ENCODE measurements around the gene DYNC1H1.
"Not testable (repeated sequence)": the region's sequence is repeated elsewhere in the genome, so short reads cannot be mapped to it uniquely, and the experiment has no call there.

Gene DYNC1H1

DNA sequence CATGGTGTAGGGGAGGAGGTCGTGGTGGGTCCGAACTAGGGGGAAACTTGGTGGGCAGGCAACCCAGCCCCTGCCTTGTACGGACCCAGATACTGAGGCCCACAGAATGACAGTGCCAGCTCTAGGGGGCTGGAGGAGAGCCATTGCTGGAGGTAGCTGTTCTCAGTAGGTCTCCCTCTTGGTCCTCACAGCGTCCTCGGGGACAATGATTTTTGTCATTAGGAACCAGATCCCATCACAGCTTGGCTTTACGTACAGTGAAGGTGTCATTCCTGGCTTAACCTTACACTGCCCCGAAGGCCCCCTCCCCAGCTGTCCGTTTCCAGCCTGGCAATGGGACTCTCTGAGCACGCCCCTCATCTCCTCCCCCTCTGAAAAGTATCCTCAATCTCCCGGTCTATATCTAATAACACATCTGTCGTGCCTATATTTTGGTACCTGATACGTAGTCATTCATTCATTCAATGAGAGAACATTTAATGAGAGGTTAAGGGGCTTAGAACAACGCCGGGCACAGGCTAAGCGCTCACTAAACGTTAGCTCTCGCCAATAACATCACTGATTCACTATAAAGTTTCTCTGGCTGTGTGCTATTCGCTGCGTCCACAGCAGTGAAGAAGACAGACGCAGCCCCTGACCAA is 597 bp upstream of the DYNC1H1 start:
- DNase-seq = no peak
- no peaks in the 10 kb centered on the region for H3K9me3 Mint-ChIP-seq
- H3K4me1 Mint-ChIP-seq = peaks cover 43% of the 10 kb centered on the region
- CTCF ChIA-PET = interaction anchor here (0.6 to 5.6 kb wide), 6 partner anchors 99 to 362 kb away, joined by 3 to 42 read pairs (median 4); no protein-coding TSS in a partner anchor
- H3K27ac Mint-ChIP-seq = peak overlapping the region; percentile 72
- H3K4me3 Mint-ChIP-seq = peak overlapping the region; percentile 57
- peaks cover 8% of the 10 kb centered on the region for H3K36me3 Mint-ChIP-seq
- H3K27me3 Mint-ChIP-seq = peaks cover 10% of the 10 kb centered on the region

- Mint-ChIP-seq H3K36me3 (peaks cover 16% of the 10 kb centered on the region), H3K9me3 (no peaks in the 10 kb centered on the region), H3K27ac (peak overlapping the region; percentile 92), H3K27me3 (peaks cover 10% of the 10 kb centered on the region), H3K4me1 (peaks cover 47% of the 10 kb centered on the region), H3K4me3 (peak overlapping the region; percentile 91)
- DNase-seq = peak; percentile 80
- CTCF ChIA-PET = interaction anchor here (1.4 to 2.3 kb wide), 3 partner anchors 194 to 353 kb away, joined by 4 to 5 read pairs (median 4); no protein-coding TSS in a partner anchor
Observed at GRCh38 chr14:101965181-101965544, 790 bp downstream of the DYNC1H1 start.

- Mint-ChIP-seq H3K9me3 (no peaks in the 10 kb centered on the region), H3K4me3 (peak overlapping the region; percentile 91), H3K4me1 (peaks cover 44% of the 10 kb centered on the region), H3K27ac (peak overlapping the region; percentile 92), H3K36me3 (peaks cover 20% of the 10 kb centered on the region), H3K27me3 (peaks cover 9% of the 10 kb centered on the region)
- CTCF ChIA-PET = interaction anchor here (1.4 to 2.3 kb wide), 3 partner anchors 195 to 352 kb away, joined by 4 to 5 read pairs (median 4); no protein-coding TSS in a partner anchor
- DNase-seq = no peak
Observed at GRCh38 chr14:101965770-101966722, 1.7 kb downstream of the DYNC1H1 start.

DNA sequence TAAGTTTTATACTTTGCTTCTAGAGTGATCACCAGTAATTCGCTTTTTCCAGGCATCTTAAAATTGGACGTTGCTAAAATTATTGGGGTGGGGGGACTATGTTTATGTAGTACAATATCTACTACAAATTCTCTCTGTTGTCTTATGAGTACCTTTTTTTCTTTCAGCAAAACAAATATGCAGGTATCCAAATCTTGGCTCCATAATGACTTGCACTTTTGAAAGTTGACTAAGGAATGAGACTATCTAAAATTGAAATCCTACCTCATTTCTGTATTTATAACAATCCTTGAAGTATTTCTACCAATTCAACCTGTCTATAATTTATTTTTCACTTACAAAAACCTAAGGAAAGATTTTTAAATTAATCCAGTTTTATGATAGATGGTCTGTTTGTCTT is 2.4 kb downstream of the DYNC1H1 start:
- no peak for DNase-seq
- Mint-ChIP-seq H3K4me1 (peaks cover 40% of the 10 kb centered on the region), H3K4me3 (peak overlapping the region; percentile 54), H3K9me3 (no peaks in the 10 kb centered on the region), H3K27me3 (peaks cover 5% of the 10 kb centered on the region), H3K36me3 (peaks cover 20% of the 10 kb centered on the region), H3K27ac (no peak overlapping the region)
- CTCF ChIA-PET = interaction anchor here (1.0 to 1.3 kb wide), 2 partner anchors 130 to 260 kb away, joined by 3 read pairs; no protein-coding TSS in a partner anchor

- Mint-ChIP-seq H3K36me3 (peaks cover 20% of the 10 kb centered on the region), H3K9me3 (no peaks in the 10 kb centered on the region), H3K4me1 (peaks cover 44% of the 10 kb centered on the region), H3K27me3 (no peaks in the 10 kb centered on the region), H3K27ac (no peak overlapping the region), H3K4me3 (no peak overlapping the region)
- CTCF ChIA-PET = interaction anchor here (0.8 to 2.2 kb wide), 3 partner anchors 9 to 197 kb away, joined by 3 to 5 read pairs (median 3); no protein-coding TSS in a partner anchor
- no peak for DNase-seq
Observed at GRCh38 chr14:101968186-101968585, 3.8 kb downstream of the DYNC1H1 start.

DNA sequence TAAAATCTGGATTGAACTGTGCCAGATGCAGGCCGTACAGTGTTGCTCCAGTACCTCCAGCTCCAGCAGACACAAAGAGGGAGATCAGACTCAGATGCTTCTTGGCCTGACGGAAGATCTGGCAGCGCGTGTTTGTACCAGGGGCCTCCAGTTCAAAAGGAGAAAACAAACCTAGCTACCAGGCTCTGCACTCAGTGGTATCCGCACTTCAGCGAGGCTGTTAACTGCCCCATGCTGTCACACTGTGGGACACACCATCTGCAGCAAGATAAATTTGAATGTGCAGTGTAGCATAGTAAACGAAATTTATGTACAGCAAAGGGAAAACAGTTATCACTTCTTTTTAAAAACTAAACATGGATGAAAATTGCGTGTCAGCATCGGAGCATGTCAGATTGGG is 5.1 kb downstream of the DYNC1H1 start:
- H3K27ac Mint-ChIP-seq = no peak overlapping the region
- no peak for DNase-seq
- no peak overlapping the region for H3K4me3 Mint-ChIP-seq
- H3K4me1 Mint-ChIP-seq = peaks cover 39% of the 10 kb centered on the region
- CTCF ChIA-PET = interaction anchor here (2.2 kb wide), 1 partner anchor 10 kb away, joined by 5 read pairs; no protein-coding TSS in a partner anchor
- H3K27me3 Mint-ChIP-seq = no peaks in the 10 kb centered on the region
- H3K36me3 Mint-ChIP-seq = peaks cover 20% of the 10 kb centered on the region
- no peaks in the 10 kb centered on the region for H3K9me3 Mint-ChIP-seq

DNA sequence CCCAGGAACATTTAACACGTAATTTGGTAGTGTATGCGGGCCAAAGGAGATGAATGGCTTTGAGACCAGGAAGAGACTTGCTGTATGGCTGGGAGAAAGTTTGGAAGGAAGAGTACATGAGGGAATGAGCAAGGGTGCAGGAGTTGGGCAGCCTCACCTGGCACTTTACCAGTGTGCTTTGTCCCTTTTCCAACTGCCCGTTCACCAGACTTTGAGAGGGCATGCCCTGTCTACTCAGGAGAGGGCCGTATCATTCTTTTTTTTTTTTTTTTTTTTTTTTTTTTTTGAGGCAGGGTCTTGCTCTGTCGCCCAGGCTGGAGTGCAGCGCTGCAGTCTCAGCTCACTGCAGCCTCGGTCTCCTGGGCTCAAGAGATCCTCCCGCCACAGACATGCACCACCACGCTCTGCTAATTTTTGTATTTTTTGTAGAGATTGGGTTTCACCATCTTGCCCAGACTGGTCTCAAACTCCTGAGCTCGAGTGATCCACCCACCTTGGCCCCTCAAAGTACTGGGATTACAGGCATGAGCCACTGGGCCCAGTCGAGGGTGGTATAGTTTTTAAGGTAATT is 6.5 kb downstream of the DYNC1H1 start:
- peaks cover 33% of the 10 kb centered on the region for H3K4me1 Mint-ChIP-seq
- DNase-seq = no peak
- H3K27me3 Mint-ChIP-seq = no peaks in the 10 kb centered on the region
- peaks cover 20% of the 10 kb centered on the region for H3K36me3 Mint-ChIP-seq
- no peaks in the 10 kb centered on the region for H3K9me3 Mint-ChIP-seq
- H3K4me3 Mint-ChIP-seq = no peak overlapping the region
- H3K27ac Mint-ChIP-seq = no peak overlapping the region
- CTCF ChIA-PET = no interaction called here

- H3K27me3 Mint-ChIP-seq, CTCF ChIA-PET, H3K27ac Mint-ChIP-seq, DNase-seq, H3K4me3 Mint-ChIP-seq, H3K9me3 Mint-ChIP-seq: not testable (repeated sequence)
- Mint-ChIP-seq H3K4me1 (peaks cover 30% of the 10 kb centered on the region), H3K36me3 (peaks cover 21% of the 10 kb centered on the region)
Observed at GRCh38 chr14:101971458-101971857, 7.1 kb downstream of the DYNC1H1 start.

DNA sequence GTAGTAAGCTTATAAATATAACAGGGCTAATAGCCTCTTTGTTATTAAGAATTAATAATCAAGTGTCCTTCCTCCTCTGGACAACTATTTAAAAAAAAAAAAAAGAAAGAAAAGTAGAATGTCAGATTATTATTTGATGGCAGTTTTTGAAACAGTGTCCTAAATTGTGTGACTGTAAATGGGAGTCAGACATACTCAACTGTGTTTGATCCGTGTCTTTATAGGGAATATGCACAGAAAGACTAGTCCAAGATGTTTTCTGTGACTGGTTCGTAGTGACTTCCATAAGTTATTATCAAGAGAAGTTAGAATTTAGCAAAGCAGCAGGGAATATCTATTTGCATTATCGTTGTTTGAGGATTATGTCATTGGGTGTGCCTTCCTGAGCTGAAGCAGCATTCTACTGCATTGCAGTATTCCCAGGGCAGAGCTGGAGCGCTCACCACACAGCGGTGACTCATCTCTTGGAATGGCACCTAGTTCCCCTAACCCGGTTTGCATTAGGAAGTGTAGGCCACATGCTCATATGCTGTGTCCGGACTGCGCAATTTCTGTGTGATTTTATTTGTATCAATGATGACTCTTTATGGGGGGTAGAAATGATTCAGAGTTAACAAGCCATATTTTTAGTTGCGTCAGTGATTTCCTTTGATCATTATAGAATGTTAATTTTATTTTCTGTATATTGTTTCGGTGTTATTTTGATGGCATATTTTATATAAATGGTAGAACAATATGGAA is 7.9 kb downstream of the DYNC1H1 start:
- no peak for DNase-seq
- H3K27me3 Mint-ChIP-seq = no peaks in the 10 kb centered on the region
- no peak overlapping the region for H3K4me3 Mint-ChIP-seq
- no peaks in the 10 kb centered on the region for H3K9me3 Mint-ChIP-seq
- H3K27ac Mint-ChIP-seq = no peak overlapping the region
- CTCF ChIA-PET = interaction anchor here (0.6 to 1.2 kb wide), 2 partner anchors 124 to 207 kb away, joined by 3 to 5 read pairs; no protein-coding TSS in a partner anchor
- H3K36me3 Mint-ChIP-seq = peaks cover 25% of the 10 kb centered on the region
- H3K4me1 Mint-ChIP-seq = peaks cover 23% of the 10 kb centered on the region

- no peak overlapping the region for H3K27ac Mint-ChIP-seq
- CTCF ChIA-PET = interaction anchor here (1.2 to 1.8 kb wide), 2 partner anchors 13 to 123 kb away, joined by 3 to 6 read pairs; no protein-coding TSS in a partner anchor
- peaks cover 21% of the 10 kb centered on the region for H3K36me3 Mint-ChIP-seq
Observed at GRCh38 chr14:101973356-101973755, 9.0 kb downstream of the DYNC1H1 start.

GRCh38 chr14:101975231-101975630 is 10.9 kb downstream of the DYNC1H1 start:
- DNase-seq = no peak
- Mint-ChIP-seq H3K27ac (no peak overlapping the region), H3K4me3 (no peak overlapping the region), H3K9me3 (no peaks in the 10 kb centered on the region), H3K36me3 (peaks cover 25% of the 10 kb centered on the region), H3K27me3 (no peaks in the 10 kb centered on the region), H3K4me1 (peaks cover 7% of the 10 kb centered on the region)
- CTCF ChIA-PET = no interaction called here

More at GRCh38 chr14:101973356-101973755, 9.0 kb downstream of the DYNC1H1 start:
- Mint-ChIP-seq H3K4me1 (peaks cover 13% of the 10 kb centered on the region), H3K9me3 (no peaks in the 10 kb centered on the region), H3K4me3 (no peak overlapping the region), H3K27me3 (no peaks in the 10 kb centered on the region)
- DNase-seq = no peak

GRCh38 chr14:101977311-101978071 is 13.1 kb downstream of the DYNC1H1 start:
- peaks cover under 1% of the 10 kb centered on the region for H3K4me1 Mint-ChIP-seq
- H3K27ac Mint-ChIP-seq = no peak overlapping the region
- CTCF ChIA-PET = no interaction called here
- peaks cover 30% of the 10 kb centered on the region for H3K36me3 Mint-ChIP-seq
- H3K9me3 Mint-ChIP-seq = no peaks in the 10 kb centered on the region
- no peak overlapping the region for H3K4me3 Mint-ChIP-seq
- no peak for DNase-seq
- no peaks in the 10 kb centered on the region for H3K27me3 Mint-ChIP-seq

DNA sequence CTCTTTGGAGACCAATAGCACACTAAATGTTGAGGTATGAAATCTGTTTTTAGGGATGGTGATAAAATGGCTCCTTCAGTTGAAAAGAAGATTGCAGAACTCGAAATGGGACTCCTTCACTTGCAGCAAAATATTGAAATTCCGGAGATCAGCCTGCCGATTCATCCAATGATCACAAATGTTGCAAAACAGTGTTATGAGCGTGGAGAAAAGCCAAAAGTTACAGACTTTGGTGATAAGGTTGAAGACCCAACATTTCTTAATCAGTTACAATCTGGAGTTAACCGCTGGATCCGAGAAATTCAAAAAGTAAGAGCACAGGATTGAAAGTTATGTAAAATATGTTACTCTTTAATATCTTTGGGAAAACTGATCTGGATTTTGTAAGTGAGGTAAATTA is 15.3 kb downstream of the DYNC1H1 start:
- Mint-ChIP-seq H3K27ac (no peak overlapping the region), H3K36me3 (peaks cover 41% of the 10 kb centered on the region)

More for the DNA sequence above, 15.3 kb downstream of the DYNC1H1 start:
- Mint-ChIP-seq H3K4me3 (no peak overlapping the region), H3K27me3 (no peaks in the 10 kb centered on the region), H3K4me1 (no peaks in the 10 kb centered on the region), H3K9me3 (no peaks in the 10 kb centered on the region)
- CTCF ChIA-PET = interaction anchor here (1.2 kb wide), 1 partner anchor 22 kb away, joined by 3 read pairs; no protein-coding TSS in a partner anchor
- DNase-seq = no peak
